GM19467 (cell line): Measurements from ENCODE around the gene IFNA14.

Source experiments
- ATAC-seq: cut with Tn5 transposase; IDR thresholded peaks from one replicate; pipeline ENCODE4 v1.9.1; 2021; ENCODE audit warnings: mild to moderate bottlenecking, moderate library complexity; ENCODE audit not compliant: unreplicated experiment

IFNA14 gene

GRCh38 chr9:21239911-21240310, at the start of gene IFNA14:
TSS of gene IFNA14 (minus strand) at chr9:21240005. CDS start at chr9:21239935, 70 bp downstream.
- no peak for ATAC-seq

GRCh38 chr9:21287280-21287679, 47.5 kb upstream of the IFNA14 start:
- ATAC-seq = no peak

GRCh38 chr9:21286659-21287058, 46.9 kb upstream of the IFNA14 start:
- ATAC-seq = no peak

- ATAC-seq = no peak
These were observed 46.3 kb upstream of the IFNA14 start for GRCh38 chr9:21286099-21286498.

GRCh38 chr9:21281275-21281674, 41.5 kb upstream of the IFNA14 start:
- no peak for ATAC-seq

GRCh38 chr9:21268347-21268657, 28.5 kb upstream of the IFNA14 start:
- no peak for ATAC-seq

- ATAC-seq = peak; percentile 41
These were observed 27.9 kb upstream of the IFNA14 start for GRCh38 chr9:21267485-21268346.

GRCh38 chr9:21266733-21267484, 27.1 kb upstream of the IFNA14 start:
- peak; percentile 50 for ATAC-seq

- ATAC-seq = peak; percentile 40
These were observed 25.8 kb upstream of the IFNA14 start for GRCh38 chr9:21265421-21266189.

GRCh38 chr9:21255538-21256212, 15.9 kb upstream of the IFNA14 start:
- ATAC-seq = no peak

- ATAC-seq = peak; percentile 68
These were observed 13.1 kb upstream of the IFNA14 start for GRCh38 chr9:21252721-21253547.

- no peak for ATAC-seq
These were observed 11.8 kb upstream of the IFNA14 start for GRCh38 chr9:21251638-21252037.

GRCh38 chr9:21251190-21251589, 11.4 kb upstream of the IFNA14 start:
- ATAC-seq = no peak

GRCh38 chr9:21244836-21245235, 5.0 kb upstream of the IFNA14 start:
- ATAC-seq = peak; percentile 53

GRCh38 chr9:21236360-21236714, 3.5 kb downstream of the IFNA14 start:
- peak; percentile 6 for ATAC-seq

- peak; percentile 85 for ATAC-seq
These were observed 4.1 kb downstream of the IFNA14 start for GRCh38 chr9:21235468-21236359.

GRCh38 chr9:21234153-21234687, 5.6 kb downstream of the IFNA14 start:
- ATAC-seq = no peak

GRCh38 chr9:21233258-21233657, 6.5 kb downstream of the IFNA14 start:
- ATAC-seq = no peak

GRCh38 chr9:21228122-21228521, 11.7 kb downstream of the IFNA14 start, which contains the start of gene IFNA17:
TSS of gene IFNA17 (minus strand) at chr9:21228222. CDS start at chr9:21228173, 49 bp downstream.
- ATAC-seq = no peak
